NCI-H2227 (cell line): ENCODE data around the gene MRPL28.
A peak's percentile ranks its signal among the peaks of the same experiment; 100 is the strongest.
"Not testable (repeated sequence)": the region's sequence is repeated elsewhere in the genome, so short reads cannot be mapped to it uniquely, and the experiment has no call there.

Source experiments
- DNase-seq: peaks from one replicate; lab custom pipeline; 2025; ENCODE audit not compliant: unreplicated experiment; lab: John Stamatoyannopoulos, UW

MRPL28 gene

GRCh38 chr16:360698-361336 is 9.5 kb downstream of the MRPL28 start:
- no peak for DNase-seq

DNA sequence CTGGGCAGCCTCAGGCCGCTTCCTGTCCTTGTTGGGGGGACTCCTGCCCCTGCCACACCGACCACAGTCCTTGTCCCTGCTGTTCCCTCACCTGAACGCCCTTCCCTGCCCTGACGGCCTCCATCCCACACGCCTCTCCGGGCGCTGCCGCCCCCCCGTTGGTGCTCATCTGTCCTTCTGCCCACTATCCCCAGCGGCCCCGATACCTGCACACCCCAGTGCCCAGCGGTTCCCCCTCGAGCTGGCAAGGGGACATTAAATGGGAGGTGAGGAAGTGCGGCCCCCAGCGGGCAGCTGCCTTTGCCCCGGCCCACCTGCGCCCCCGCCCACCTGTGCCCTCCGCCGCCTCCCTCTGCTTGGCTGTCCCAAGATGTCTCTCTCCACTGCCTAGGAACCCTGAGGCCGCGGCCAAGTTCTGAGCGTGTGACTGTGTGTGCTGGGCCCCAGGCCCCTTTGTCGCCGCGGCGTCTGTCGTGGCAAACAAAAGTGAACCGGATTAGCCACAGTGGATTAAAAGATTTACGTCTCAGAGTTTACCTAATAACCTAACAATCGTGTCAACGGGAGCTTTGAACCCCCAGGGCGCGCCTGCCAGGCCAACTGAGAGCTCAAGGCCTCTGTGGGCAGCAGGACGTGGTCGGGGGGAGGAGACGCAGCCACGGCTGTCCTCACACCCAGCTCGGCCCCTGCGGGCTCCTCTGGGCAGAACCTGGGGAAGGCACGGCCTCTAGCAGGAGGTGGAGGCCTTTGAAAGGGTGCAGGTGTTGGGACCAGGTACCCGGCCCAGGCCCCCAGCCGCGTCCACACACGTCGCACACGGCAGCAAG is 10.3 kb downstream of the MRPL28 start:
- no peak for DNase-seq

DNA sequence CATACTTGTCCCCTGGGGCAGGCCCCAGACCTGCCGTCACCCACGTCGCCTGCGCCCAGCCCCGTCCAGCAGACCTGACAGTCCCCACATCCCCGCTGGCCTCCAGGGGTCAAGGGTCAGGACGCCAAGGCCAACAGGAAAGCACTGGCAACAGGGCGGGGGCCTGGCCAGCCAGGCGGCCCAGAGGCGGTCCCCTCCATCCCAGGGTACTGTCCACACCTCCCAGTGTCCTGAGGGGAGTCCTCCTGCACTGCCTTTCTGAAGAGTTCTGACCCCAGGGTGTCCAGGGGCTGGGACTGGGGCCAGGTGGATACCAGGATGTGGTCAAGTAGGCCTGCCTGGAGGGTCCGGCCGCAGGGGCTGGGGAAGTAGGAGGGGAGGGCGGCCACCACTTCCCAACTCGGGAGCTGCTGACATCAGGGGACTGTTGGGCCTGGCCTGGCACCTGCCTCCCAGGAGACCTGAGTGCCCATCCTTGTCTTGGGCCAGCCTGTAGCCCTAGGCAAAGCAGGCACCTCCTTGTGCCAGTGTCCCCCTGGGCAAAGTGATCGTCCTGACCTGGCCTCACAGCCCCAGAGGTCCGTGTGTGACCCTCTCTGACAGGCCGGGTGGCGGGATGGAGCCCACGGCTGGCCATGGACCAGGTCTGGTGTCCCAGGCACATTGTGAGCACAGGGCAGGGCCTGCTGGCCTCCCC is 11.1 kb downstream of the MRPL28 start:
- no peak for DNase-seq

- DNase-seq = no peak
These were observed 13.6 kb downstream of the MRPL28 start for GRCh38 chr16:356741-357140.

DNA sequence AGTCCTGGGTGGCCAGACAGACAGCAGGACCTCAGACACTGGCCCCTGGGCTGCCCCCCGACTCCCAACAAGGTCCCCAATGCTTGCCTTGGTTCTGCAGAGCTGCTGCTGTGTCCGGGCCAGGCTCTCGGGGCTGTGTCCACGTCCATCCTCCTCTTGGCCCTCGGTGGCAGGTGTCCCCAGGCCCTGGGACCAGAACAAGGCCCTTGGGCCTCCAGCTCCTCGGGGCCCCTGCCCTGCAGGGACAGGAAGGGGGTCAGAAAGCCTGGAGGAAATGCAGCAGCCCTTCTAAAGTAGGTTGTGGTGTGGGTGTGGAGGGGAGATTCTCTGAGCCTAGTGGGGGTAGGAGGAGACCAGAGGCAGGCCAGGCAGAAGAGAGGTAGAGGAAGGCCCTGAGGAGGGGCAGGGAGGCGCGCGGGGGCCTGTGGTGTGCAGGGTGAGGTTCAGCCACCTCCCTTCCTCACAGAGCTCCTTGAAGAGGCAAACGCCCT is 15.3 kb downstream of the MRPL28 start:
- no peak for DNase-seq

DNA sequence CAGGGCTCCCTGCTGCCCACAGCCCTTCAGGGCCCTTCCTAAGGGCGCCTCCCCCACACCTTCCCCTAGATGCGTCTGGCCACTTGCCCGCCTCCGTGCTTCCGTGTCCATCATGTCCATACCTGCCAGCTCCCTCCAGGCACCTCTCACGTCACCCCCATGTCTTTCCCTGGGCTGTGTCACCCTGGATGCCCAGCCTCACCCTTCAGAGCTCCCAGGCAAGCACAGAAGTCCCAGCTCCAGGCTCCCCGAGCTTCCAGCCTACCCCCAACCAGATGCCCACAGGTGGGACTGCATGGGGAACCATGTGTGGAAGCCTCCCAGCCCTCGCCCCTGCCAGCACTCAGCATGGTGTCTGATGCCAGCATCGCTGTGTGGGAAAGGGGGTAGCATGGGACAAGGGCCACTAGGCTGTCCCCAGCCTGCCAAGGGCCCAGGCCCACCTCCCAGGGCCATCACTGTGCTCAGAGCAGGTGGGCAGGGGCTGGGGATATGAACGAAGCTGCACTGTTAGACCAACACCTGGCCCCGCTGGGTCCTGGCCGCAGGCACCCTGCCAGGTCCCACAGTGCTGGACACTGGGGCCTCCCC is 16.0 kb downstream of the MRPL28 start:
- DNase-seq = no peak

DNA sequence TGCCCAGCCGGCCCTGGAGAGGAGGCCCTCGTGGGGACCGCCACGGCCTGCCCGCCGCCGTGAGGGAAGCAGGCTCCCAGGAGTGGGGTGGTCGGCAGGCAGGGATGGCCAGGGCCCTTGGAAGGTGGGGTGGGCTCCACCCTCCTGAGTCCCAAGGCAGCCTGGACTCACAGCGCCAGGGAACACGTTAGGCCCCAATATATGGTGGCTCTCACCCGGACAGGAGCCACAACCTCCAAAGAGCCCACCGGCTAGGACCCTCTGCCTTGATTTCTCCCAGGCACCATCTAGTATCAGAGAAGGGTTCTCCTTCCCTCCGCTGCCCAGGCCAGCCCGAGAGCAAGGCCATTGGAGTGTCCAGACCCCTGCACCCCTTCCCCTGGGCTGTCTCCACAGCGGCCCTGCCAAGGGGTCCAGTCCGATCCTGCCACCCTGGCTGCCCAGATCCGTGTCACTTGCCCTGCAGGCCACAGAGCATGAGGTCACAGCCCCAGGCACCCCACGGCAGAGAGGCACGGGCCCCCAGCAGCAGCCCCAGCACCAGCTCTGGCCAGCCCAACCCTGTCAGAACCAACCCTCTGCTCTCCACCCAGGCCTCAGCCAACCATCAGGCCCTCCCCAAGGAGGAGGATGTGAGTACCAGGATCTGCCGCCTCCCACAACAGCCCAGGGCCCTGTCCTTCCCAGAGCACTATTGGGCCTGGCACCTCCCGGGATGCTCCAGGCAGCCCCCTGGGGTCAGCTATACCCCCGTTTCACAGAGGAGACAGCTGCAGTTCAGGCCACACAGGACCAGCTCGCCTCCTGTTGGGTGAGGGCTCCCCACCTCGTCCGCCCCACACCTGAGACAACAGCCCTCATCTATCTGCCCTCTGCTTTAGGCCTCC is 16.7 kb downstream of the MRPL28 start:
- DNase-seq = no peak

GRCh38 chr16:352547-353403 is 17.6 kb downstream of the MRPL28 start, which contains the start of gene AXIN1:
Gene AXIN1 (minus strand): TSS chr16:352723. CDS start chr16:347025, 5,698 bp downstream.
- peak; percentile 99 for DNase-seq

- DNase-seq = peak; percentile 59
These were observed 18.4 kb downstream of the MRPL28 start for GRCh38 chr16:351804-352520.

GRCh38 chr16:350203-350602 is 20.1 kb downstream of the MRPL28 start:
- no peak for DNase-seq

- no peak for DNase-seq
These were observed 21.1 kb downstream of the MRPL28 start for GRCh38 chr16:349211-349610.

DNA sequence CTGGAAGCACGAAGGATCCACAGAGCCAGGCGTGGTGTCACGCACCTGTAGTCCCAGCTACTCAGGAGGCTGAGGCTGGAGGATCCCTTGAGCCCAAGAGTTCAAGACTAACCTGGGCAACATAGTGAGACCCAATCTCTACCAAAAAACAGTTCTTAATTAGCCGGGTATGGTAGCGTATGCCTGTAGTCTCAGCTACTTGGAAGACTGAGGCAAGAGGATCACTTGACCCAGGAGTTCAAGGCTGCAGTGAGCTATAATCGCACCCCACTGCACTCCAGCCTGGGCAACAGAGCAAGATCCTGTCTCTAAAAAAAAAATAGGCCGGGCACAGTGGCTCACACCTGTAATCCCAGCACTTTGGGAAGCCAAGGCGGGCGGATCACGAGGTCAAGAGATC is 21.8 kb downstream of the MRPL28 start:
- DNase-seq = not testable (repeated sequence)

- DNase-seq = no peak
These were observed 23.1 kb downstream of the MRPL28 start for GRCh38 chr16:347203-347602.

DNA sequence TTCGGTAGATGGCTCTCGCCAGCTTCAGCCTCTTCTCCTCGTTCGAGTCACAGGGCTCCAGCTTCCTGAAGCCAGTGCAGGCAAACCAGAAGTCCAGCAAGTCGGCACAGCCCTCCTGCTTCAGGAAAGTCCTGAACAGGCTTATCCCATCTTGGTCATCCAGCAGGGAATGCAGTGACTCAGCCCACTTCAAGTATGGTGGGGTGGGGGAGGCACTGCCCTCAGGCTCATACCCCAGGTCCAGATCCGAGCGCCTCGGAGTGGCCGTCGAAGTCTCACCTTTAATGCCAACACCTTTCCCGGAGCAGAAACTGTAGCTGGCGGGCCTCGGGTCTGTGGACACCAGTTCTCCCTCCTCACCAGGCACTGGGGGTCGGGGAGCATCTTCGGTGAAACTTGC is 23.8 kb downstream of the MRPL28 start:
- DNase-seq = no peak

DNA sequence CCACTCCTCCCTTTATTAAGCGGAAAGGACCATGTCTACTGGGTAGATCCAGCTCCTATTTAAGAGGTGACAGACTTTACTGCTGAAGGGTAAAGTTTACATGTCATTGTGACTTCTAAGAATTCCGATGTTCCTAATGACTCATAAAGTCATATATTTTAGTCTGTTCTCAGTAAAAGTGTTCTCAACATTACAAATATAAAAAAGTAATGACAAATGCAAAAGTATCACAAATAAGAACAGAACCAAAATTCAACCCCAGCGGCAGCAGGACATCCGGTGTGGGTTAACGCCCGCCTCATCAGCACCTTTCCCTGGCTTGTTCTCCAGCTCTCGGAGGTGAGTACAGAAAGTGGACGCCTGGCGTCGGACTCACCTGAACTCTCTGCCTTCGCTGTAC is 24.6 kb downstream of the MRPL28 start:
- no peak for DNase-seq

- DNase-seq = no peak
These were observed 27.7 kb downstream of the MRPL28 start for GRCh38 chr16:342455-343213.

- DNase-seq = not testable (repeated sequence)
These were observed 28.4 kb downstream of the MRPL28 start for GRCh38 chr16:341974-342336.
